IMR-90 (cell line): ENCODE data around the gene PLEKHJ1. TPM values are rescaled to one million over a fixed set of nuclear protein-coding genes. Genes with fewer than 3 reads are reported as not detected.

Source experiments
- ATAC-seq: fragments of 200-7000 bp; cut with Tn5 transposase; 2 replicates; pipeline ENCODE4 v1.9.1; 2020; ENCODE audit warnings: low read depth, mild to moderate bottlenecking, moderate library complexity
- BruUV-seq: library from RNA; stranded (reverse); fragments of 400-500 nt; replicated peaks from 2 replicates; lab custom pipeline; 2021; lab: Mats Ljungman, UMichigan
- CTCF ChIA-PET: fragments of 300-600 bp; formaldehyde crosslinking; extraction: SDS; loops from one replicate; lab custom pipeline; 2021; ENCODE audit warnings: antibody characterized with exemption; lab: Yijun Ruan, JAX
- POLR2A ChIA-PET: fragments of 300-600 bp; sonication (Branson Sonifier 250); formaldehyde crosslinking; loops from one replicate; lab custom pipeline; 2022; ENCODE audit warnings: antibody characterized with exemption; ENCODE audit not compliant: unreplicated experiment; lab: Charles Lee
- DNase-seq: peaks from one replicate; pipeline ENCODE4 v3.0.0; 2013
- H2AFZ ChIP-seq: replicated peaks from 2 replicates; pipeline ENCODE3; 2013; ENCODE audit warnings: low read length, mild to moderate bottlenecking; ENCODE audit not compliant: poor library complexity
- H2AK5ac ChIP-seq: 2 replicates; pipeline ENCODE4 v1.6.1; 2013; ENCODE audit warnings: low read depth, low read length, inconsistent platforms
- H2AK9ac ChIP-seq: replicated peaks from 2 replicates; pipeline ENCODE3; 2013; ENCODE audit warnings: mild to moderate bottlenecking, low read depth, low read length, moderate library complexity; ENCODE audit not compliant: poor library complexity
- H2BK120ac ChIP-seq: 2 replicates; pipeline ENCODE4 v1.6.1; 2013; ENCODE audit warnings: low read depth, low read length, inconsistent platforms
- H2BK15ac ChIP-seq: 3 replicates; pipeline ENCODE4 v1.6.1; 2013; ENCODE audit warnings: low read depth, low read length, inconsistent platforms
- H2BK20ac ChIP-seq: 2 replicates; pipeline ENCODE4 v1.6.1; 2013; ENCODE audit warnings: low read depth, mild to moderate bottlenecking, inconsistent platforms, low read length, moderate library complexity
- H2BK5ac ChIP-seq: 2 replicates; pipeline ENCODE4 v1.6.1; 2013; ENCODE audit warnings: mild to moderate bottlenecking, low read depth, low read length, inconsistent platforms; ENCODE audit not compliant: poor library complexity, severe bottlenecking
- H3K14ac ChIP-seq: replicated peaks from 2 replicates; pipeline ENCODE4 v1.6.1; 2013; ENCODE audit warnings: low read depth, low read length, inconsistent platforms
- H3K18ac ChIP-seq: 2 replicates; pipeline ENCODE4 v1.6.1; 2013; ENCODE audit warnings: low read depth, low read length, control low read depth
- H3K23ac ChIP-seq: 2 replicates; pipeline ENCODE4 v1.6.1; 2013; ENCODE audit warnings: low read depth, low read length, inconsistent platforms
- H3K27ac ChIP-seq: 2 replicates; pipeline ENCODE4 v1.5.1; 2013; ENCODE audit warnings: mild to moderate bottlenecking, control low read depth, low read length; ENCODE audit not compliant: insufficient read depth
- H3K27me3 ChIP-seq: 2 replicates; pipeline ENCODE4 v1.6.1; 2013; ENCODE audit warnings: low read length; ENCODE audit not compliant: control insufficient read depth, insufficient read depth
- H3K36me3 ChIP-seq: 2 replicates; pipeline ENCODE4 v1.6.1; 2013; ENCODE audit warnings: low read length, mixed read lengths; ENCODE audit not compliant: control insufficient read depth, insufficient read depth
- H3K4ac ChIP-seq: 2 replicates; pipeline ENCODE4 v1.6.1; 2013; ENCODE audit warnings: low read depth, low read length, inconsistent platforms
- H3K4me1 ChIP-seq: 2 replicates; pipeline ENCODE4 v1.6.1; 2013; ENCODE audit warnings: low read length, mixed read lengths; ENCODE audit not compliant: control insufficient read depth, insufficient read depth
- H3K4me2 ChIP-seq: 2 replicates; pipeline ENCODE4 v1.6.1; 2013; ENCODE audit warnings: low read depth, mild to moderate bottlenecking, control low read depth, low read length, moderate library complexity
- H3K4me3 ChIP-seq: 2 replicates; pipeline ENCODE4 v1.5.1; 2013; ENCODE audit warnings: low read depth, mild to moderate bottlenecking, control low read depth, low read length, moderate library complexity; ENCODE audit not compliant: insufficient read depth
- H3K56ac ChIP-seq: 2 replicates; pipeline ENCODE4 v1.6.1; 2013; ENCODE audit warnings: low read length, inconsistent platforms; ENCODE audit not compliant: insufficient read depth; ENCODE audit errors: extremely low read depth
- H3K79me1 ChIP-seq, 2 experiments: 2 replicates each; pipeline ENCODE4 v1.6.1; 2013; ENCODE audit warnings: low read length in 2 of 2, inconsistent platforms in 1 of 2, low read depth in 1 of 2
- H3K9ac ChIP-seq: 2 replicates; pipeline ENCODE4 v1.6.1; 2013; ENCODE audit warnings: low read depth, low read length, control low read depth
- H3K9me1 ChIP-seq: 2 replicates; pipeline ENCODE4 v1.6.1; 2013; ENCODE audit warnings: low read length, inconsistent platforms; ENCODE audit not compliant: insufficient read depth
- H3K9me3 ChIP-seq: 2 replicates; pipeline ENCODE4 v1.6.1; 2013; ENCODE audit warnings: low read length; ENCODE audit not compliant: control insufficient read depth, insufficient read depth
- H4K20me1 ChIP-seq: 2 replicates; pipeline ENCODE4 v1.6.1; 2013; ENCODE audit warnings: low read length, inconsistent platforms; ENCODE audit not compliant: insufficient read depth
- H4K5ac ChIP-seq: 2 replicates; pipeline ENCODE4 v1.6.1; 2013; ENCODE audit warnings: mild to moderate bottlenecking, low read depth, low read length, control low read depth
- H4K8ac ChIP-seq, 2 experiments: 2 replicates each; pipeline ENCODE4 v1.6.1; 2013; ENCODE audit warnings: low read depth in 2 of 2, low read length in 2 of 2, control low read depth in 1 of 2, inconsistent platforms in 1 of 2
- H4K91ac ChIP-seq: 2 replicates; pipeline ENCODE4 v1.6.1; 2013; ENCODE audit warnings: low read depth, low read length, inconsistent platforms; ENCODE audit not compliant: insufficient read depth
- CEBPB ChIP-seq: IDR thresholded peaks from 2 replicates; pipeline ENCODE4 v1.6.1; 2012; ENCODE audit warnings: low read depth, low read length, improper control_type of control experiment
- MAFK ChIP-seq: IDR thresholded peaks from 2 replicates; pipeline ENCODE4 v1.6.1; 2012; ENCODE audit warnings: low read depth, low read length, improper control_type of control experiment
- MAZ ChIP-seq: IDR thresholded peaks from 2 replicates; pipeline ENCODE4 v1.6.1; 2012; ENCODE audit warnings: low read depth, mild to moderate bottlenecking, low read length, improper control_type of control experiment, moderate library complexity, borderline replicate concordance
- NFE2L2 ChIP-seq: fragments of 150-350 bp; IDR thresholded peaks from 2 replicates; pipeline ENCODE4 v1.6.1; 2016; ENCODE audit warnings: low read depth, mild to moderate bottlenecking, low read length
- POLR2A ChIP-seq: IDR thresholded peaks from 2 replicates; pipeline ENCODE4 v1.6.1; 2012; ENCODE audit warnings: mild to moderate bottlenecking, low read depth, low read length
- WGBS, 2 experiments: methylation state at CpG; one replicate each; pipeline versions ENCODE4 v1.1.5 to v1.1.7; 2013; ENCODE audit warnings: missing lambda C conversion rate in 2 of 2; ENCODE audit not compliant: insufficient read length in 1 of 2; ENCODE audit errors: extremely low coverage in 2 of 2; 5-methylcytosine and 5-hydroxymethylcytosine counted together
- dilution Hi-C: fragments of 300-500 bp; cut with HindIII; formaldehyde crosslinking; loops from one replicate; pipeline ENCODE4 v1.14.3; 2018; ENCODE audit warnings: low sequenced_read_pairs; ENCODE audit not compliant: unreplicated experiment
- in situ Hi-C: fragments of 300-500 bp; cut with MboI; formaldehyde crosslinking; loops from 3 replicates; pipeline ENCODE4 v1.14.3; 2019; ENCODE audit warnings: low sequenced_read_pairs, inconsistent platforms, mixed read lengths
- intact Hi-C: fragments of 100-400 bp; cut with micrococcal nuclease; formaldehyde crosslinking; loops from 2 replicates; pipeline ENCODE4 v1.10.0; 2022
- polyA plus RNA-seq, 3 experiments: library from polyadenylated mRNA; depleted of rRNA; stranded (reverse); fragments of >200 nt; gene quantifications; 2 replicates each; pipeline ENCODE4 v1.2.3, GENCODE V29; 2012; ENCODE audit warnings: low replicate concordance in 1 of 3
- total RNA-seq: library from RNA; depleted of rRNA; stranded (reverse); fragments of >200 nt; gene quantifications from 2 replicates; pipeline ENCODE4 v1.2.3, GENCODE V29; 2012

PLEKHJ1 gene
- total and polyA plus RNA-seq, 2 of the 4 experiments (the other 2 are of a cell fraction): 31.7 to 62.8 TPM

- TF ChIP-seq MAFK: no peak
- TF ChIP-seq POLR2A: no peak
Measured at GRCh38 chr19:2251106-2252054, 15.3 kb upstream of the PLEKHJ1 start (continued).

GRCh38 chr19:2250766-2251105 lies 14.6 kb upstream of the PLEKHJ1 start:
- H4K91ac ChIP-seq: no peak overlapping the region
- POLR2A ChIA-PET: no interaction called here
- WGBS, 2 experiments: 28% methylated on average over 11 of the region's 40 CpGs; no CpG with 5 or more reads in 1 of the 2 experiments
- H2BK15ac ChIP-seq: no peak overlapping the region
- no peak overlapping the region for H3K4ac ChIP-seq
- H3K9me3 ChIP-seq: no peaks in the 10 kb centered on the region
- no peak for TF ChIP-seq MAZ
- TF ChIP-seq NFE2L2: no peak
- TF ChIP-seq CEBPB: no peak
- DNase-seq (no peak), ATAC-seq (no peak)
- BruUV-seq: no TSS peak
- intact Hi-C loops: no loop called here
- H2AK5ac ChIP-seq: no peak overlapping the region
- H2BK5ac ChIP-seq: no peak overlapping the region
- H3K79me1 ChIP-seq: 0 out of 4 replicates have a peak, but pooled peaks cover 0 to 6% of the 10 kb centered on the region in 2 experiments
- CTCF ChIA-PET: no interaction called here
- H3K56ac ChIP-seq: no peak overlapping the region
- no peak overlapping the region for H3K18ac ChIP-seq
- H3K4me2 ChIP-seq: no peak overlapping the region
- no peak overlapping the region for H2BK20ac ChIP-seq
- H2AK9ac ChIP-seq: no peak overlapping the region
- H2BK120ac ChIP-seq: no peak overlapping the region
- H4K5ac ChIP-seq: no peak overlapping the region
- H4K8ac ChIP-seq: no peak overlapping the region
- H3K4me1 ChIP-seq: peaks cover 4% of the 10 kb centered on the region; the same call in 1 of the 2 replicates
- H3K14ac ChIP-seq: no peak overlapping the region
- peaks cover 28% of the 10 kb centered on the region for H3K36me3 ChIP-seq
- peaks cover 38% of the 10 kb centered on the region for H4K20me1 ChIP-seq
- no peak overlapping the region for H3K23ac ChIP-seq
- H3K9me1 ChIP-seq: no peaks in the 10 kb centered on the region
- H3K27me3 ChIP-seq: peaks cover 36% of the 10 kb centered on the region
- H2AFZ ChIP-seq: no peak overlapping the region
- in situ Hi-C loops: no loop called here
- dilution Hi-C loops: no loop called here
- H3K4me3 ChIP-seq: no peak overlapping the region
- no peak overlapping the region for H3K9ac ChIP-seq
- H3K27ac ChIP-seq: no peak overlapping the region
